Measurements from ENCODE around the gene ZFHX3.

DNA sequence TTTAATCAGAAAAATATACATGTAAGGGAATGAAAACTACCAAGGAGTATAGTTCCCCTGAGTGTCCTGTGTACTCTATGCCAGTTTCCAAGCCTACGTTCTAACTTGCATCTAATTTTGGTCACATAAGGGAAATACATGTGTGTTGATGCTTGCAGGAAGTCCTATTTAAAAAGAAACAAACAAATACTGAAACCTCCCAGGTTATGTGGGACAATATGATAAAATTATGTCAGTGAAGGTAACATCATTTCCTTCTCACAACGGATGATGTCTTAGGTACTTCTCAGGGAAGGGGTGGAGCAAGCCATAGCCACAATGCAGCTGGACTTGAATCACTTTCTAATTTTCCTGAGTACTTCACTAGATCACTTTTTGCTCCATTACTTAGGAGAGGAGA, 115.9 kb downstream of the ZFHX3 start:
- TF ChIP-seq POLR2AphosphoS5 (IDR thresholded peaks at IDR 0.05; ENCODE audit: borderline replicate concordance, low read depth, low read length): no peak
- no peak for TF ChIP-seq EZH2 (IDR thresholded peaks at IDR 0.05)

Data from SK-N-MC (cell line).